HCT116 (cell line): ENCODE results near the gene LMTK3. TPM values are rescaled to one million over a fixed set of nuclear protein-coding genes. Genes with fewer than 3 reads are reported as not detected.

Experiments
- ATAC-seq: fragments of 200-7000 bp; cut with Tn5 transposase; 2 replicates; pipeline ENCODE4 v1.9.1; 2020; ENCODE audit warnings: mild to moderate bottlenecking, moderate library complexity
- BruUV-seq: library from RNA; stranded (reverse); fragments of 400-500 nt; replicated peaks from 2 replicates; lab custom pipeline; 2021; lab: Mats Ljungman, UMichigan
- CTCF ChIA-PET: fragments of 300-600 bp; sonication (Branson Sonifier 250); formaldehyde crosslinking; loops from one replicate; lab custom pipeline; 2021; ENCODE audit warnings: antibody characterized with exemption; lab: Charles Lee
- POLR2A ChIA-PET: fragments of 300-600, 350-600 bp; sonication (Branson Sonifier 250); formaldehyde crosslinking; loops from one replicate; lab custom pipeline; 2021; ENCODE audit warnings: antibody characterized with exemption; lab: Charles Lee
- RAD21 ChIA-PET, 2 experiments: fragments of 300-600 bp; sonication (Branson Sonifier 250); formaldehyde crosslinking; loops; one replicate each; lab custom pipeline; 2023; ENCODE audit warnings: low total read pairs in 2 of 2; ENCODE audit not compliant: uncharacterized antibody in 2 of 2, unreplicated experiment in 2 of 2, low non-redundant PET in 1 of 2; lab: Charles Lee
- DNase-seq: peaks from one replicate; pipeline ENCODE4 v3.0.0-alpha.2; 2010; ENCODE audit warnings: low read depth, low spot score
- H2AFZ ChIP-seq: fragments of 200-600 bp; shearing (Covaris generic), sonication (generic); 2 replicates; pipeline ENCODE4 v1.6.1; 2017; ENCODE audit warnings: low read depth, mixed run types, mixed read lengths, antibody characterized with exemption, low read length; ENCODE audit not compliant: poor library complexity, severe bottlenecking
- H3K27ac ChIP-seq: 2 replicates; pipeline ENCODE4 v1.5.1; 2012; ENCODE audit warnings: low read depth, low read length
- H3K27me3 ChIP-seq: fragments of 200-600 bp; sonication (generic); 2 replicates; pipeline ENCODE4 v1.6.1; 2016; ENCODE audit warnings: mixed run types, low read length, mixed read lengths; ENCODE audit not compliant: insufficient read depth
- H3K36me3 ChIP-seq, 2 experiments: fragments of 200-500 bp in 1 of 2; fragments of 200-600 bp in 1 of 2; sonication (Bioruptor generic) in 1 of 2; sonication (generic) in 1 of 2; 2 replicates each; pipeline versions ENCODE4 v1.5.1 to v1.6.1; 2014 to 2016; ENCODE audit warnings: low read length in 2 of 2, inconsistent platforms in 1 of 2, mixed read lengths in 1 of 2, mixed run types in 1 of 2; ENCODE audit not compliant: insufficient read depth in 2 of 2, control insufficient read depth in 1 of 2
- H3K4me1 ChIP-seq, 2 experiments: fragments of 200-600 bp in 1 of 2; sonication (generic) in 1 of 2; 2 replicates each; pipeline versions ENCODE4 v1.5.1 to v1.6.1; 2012 to 2017; ENCODE audit warnings: low read length in 2 of 2, inconsistent platforms in 1 of 2, mild to moderate bottlenecking in 1 of 2, mixed read lengths in 1 of 2, mixed run types in 1 of 2, moderate library complexity in 1 of 2; ENCODE audit not compliant: insufficient read depth in 2 of 2, control insufficient read depth in 1 of 2
- H3K4me2 ChIP-seq: fragments of 200-600 bp; sonication (generic); 2 replicates; pipeline ENCODE4 v1.6.1; 2017; ENCODE audit warnings: mixed run types, low read length, mixed read lengths
- H3K4me3 ChIP-seq, 2 experiments: fragments of 200-600 bp in 1 of 2; sonication (generic) in 1 of 2; replicated peaks in 1 of 2; 2 replicates each; pipeline ENCODE4 v1.5.1; 2011 to 2016; ENCODE audit warnings: low read length in 2 of 2, control low read depth in 1 of 2, low read depth in 1 of 2, mild to moderate bottlenecking in 1 of 2, mixed read lengths in 1 of 2, mixed run types in 1 of 2
- H3K79me2 ChIP-seq: fragments of 200-600 bp; sonication (generic); 2 replicates; pipeline ENCODE4 v1.6.1; 2017; ENCODE audit warnings: mild to moderate bottlenecking, mixed run types, low read length, moderate library complexity, mixed read lengths; ENCODE audit not compliant: insufficient read depth
- H3K9ac ChIP-seq: fragments of 200-600 bp; sonication (generic); 2 replicates; pipeline ENCODE4 v1.6.1; 2016; ENCODE audit warnings: low read length, mixed read lengths
- H3K9me2 ChIP-seq: fragments of 200-600 bp; sonication (generic), shearing (Covaris generic); 2 replicates; pipeline ENCODE4 v1.6.1; 2017; ENCODE audit warnings: mixed run types, mild to moderate bottlenecking, moderate library complexity; ENCODE audit not compliant: insufficient read depth
- H3K9me3 ChIP-seq, 2 experiments: fragments of 200-500 bp in 1 of 2; fragments of 200-600 bp in 1 of 2; sonication (Bioruptor generic) in 1 of 2; sonication (generic) in 1 of 2; 2 replicates each; pipeline ENCODE4 v1.6.1; 2014 to 2017; ENCODE audit warnings: low read length in 2 of 2, mixed read lengths in 2 of 2, inconsistent platforms in 1 of 2, low read depth in 1 of 2, mild to moderate bottlenecking in 1 of 2, mixed run types in 1 of 2, moderate library complexity in 1 of 2; ENCODE audit not compliant: control insufficient read depth in 1 of 2, insufficient read depth in 1 of 2
- H4K20me1 ChIP-seq: fragments of 200-600 bp; sonication (generic), shearing (Covaris generic); 2 replicates; pipeline ENCODE4 v1.6.1; 2017; ENCODE audit warnings: mixed run types, mild to moderate bottlenecking, moderate library complexity; ENCODE audit not compliant: insufficient read depth
- CBX3 ChIP-seq: IDR thresholded peaks from 2 replicates; pipeline ENCODE4 v1.6.1; 2012; ENCODE audit warnings: low read depth
- CEBPB ChIP-seq: IDR thresholded peaks from 2 replicates; pipeline ENCODE4 v1.6.1; 2012; ENCODE audit warnings: low read depth
- EGR1 ChIP-seq: IDR thresholded peaks from 2 replicates; pipeline ENCODE4 v1.6.1; 2012; ENCODE audit warnings: low read depth
- ELF1 ChIP-seq: IDR thresholded peaks from 2 replicates; pipeline ENCODE4 v1.6.1; 2012; ENCODE audit warnings: low read depth, borderline replicate concordance
- EZH2 ChIP-seq: fragments of 200-600 bp; sonication (generic); IDR thresholded peaks from 2 replicates; pipeline ENCODE4 v1.6.1; 2017; ENCODE audit warnings: antibody characterized with exemption, mixed run types
- EZH2phosphoT487 ChIP-seq: fragments of 200-600 bp; IDR thresholded peaks from 2 replicates; pipeline ENCODE4 v1.6.1; 2018; ENCODE audit warnings: antibody characterized with exemption, borderline replicate concordance
- FOSL1 ChIP-seq: IDR thresholded peaks from 2 replicates; pipeline ENCODE4 v1.6.1; 2012; ENCODE audit warnings: low read depth
- JUND ChIP-seq: IDR thresholded peaks from 2 replicates; pipeline ENCODE4 v1.6.1; 2012
- POLR2A ChIP-seq: IDR thresholded peaks from 2 replicates; pipeline ENCODE4 v1.7.0; 2011; ENCODE audit warnings: borderline replicate concordance; ENCODE audit not compliant: insufficient read depth, insufficient read length; ENCODE audit errors: extremely low read depth
- POLR2AphosphoS5 ChIP-seq: IDR thresholded peaks from 2 replicates; pipeline ENCODE4 v1.6.1; 2011; ENCODE audit warnings: mild to moderate bottlenecking, low read depth, low read length, moderate library complexity
- RAD21 ChIP-seq: IDR thresholded peaks from 2 replicates; pipeline ENCODE4 v1.6.1; 2012; ENCODE audit warnings: low read depth, mild to moderate bottlenecking
- SIN3A ChIP-seq: IDR thresholded peaks from 2 replicates; pipeline ENCODE4 v1.6.1; 2012; ENCODE audit warnings: low read depth
- SP1 ChIP-seq: IDR thresholded peaks from 2 replicates; pipeline ENCODE4 v1.6.1; 2012; ENCODE audit warnings: low read depth
- SRF ChIP-seq: IDR thresholded peaks from 2 replicates; pipeline ENCODE4 v1.6.1; 2012; ENCODE audit warnings: low read depth
- TCF7L2 ChIP-seq: IDR thresholded peaks from 2 replicates; pipeline ENCODE4 v1.7.0; 2011; ENCODE audit warnings: borderline replicate concordance, inconsistent platforms; ENCODE audit not compliant: insufficient read depth, insufficient read length; ENCODE audit errors: extremely low read depth
- YY1 ChIP-seq: IDR thresholded peaks from 2 replicates; pipeline ENCODE4 v1.6.1; 2011; ENCODE audit warnings: low read length, low read depth, moderate library complexity, mild to moderate bottlenecking; ENCODE audit not compliant: insufficient replicate concordance; ENCODE audit errors: extremely low read depth
- ZFX ChIP-seq: fragments of 450-650 bp; IDR thresholded peaks from 2 replicates; pipeline ENCODE4 v1.6.1; 2017
- ZNF274 ChIP-seq: fragments of 200-500 bp; sonication (Bioruptor generic); IDR thresholded peaks from 2 replicates; pipeline ENCODE4 v1.6.1; 2014; ENCODE audit warnings: mild to moderate bottlenecking, low read depth, low read length, inconsistent platforms
- intact Hi-C: fragments of 100-400 bp; cut with micrococcal nuclease; formaldehyde crosslinking; loops from 2 replicates; pipeline ENCODE4 v1.10.0; 2022
- total RNA-seq: library from RNA; stranded (reverse); gene quantifications from one replicate; pipeline ENCODE4 v1.2.1, GENCODE V29; 2021; ENCODE audit not compliant: unreplicated experiment
- TF ChIP-seq, protein P1 (sequence below): IDR thresholded peaks from 2 replicates; pipeline ENCODE4 v1.6.1; 2012
- TF ChIP-seq, protein P2 (sequence below): IDR thresholded peaks from 2 replicates; pipeline ENCODE4 v1.6.1; 2012
- TF ChIP-seq, protein P3 (sequence below): IDR thresholded peaks from 2 replicates; pipeline ENCODE4 v1.6.1; 2011; ENCODE audit warnings: mild to moderate bottlenecking, low read length, moderate library complexity; ENCODE audit not compliant: insufficient replicate concordance; ENCODE audit errors: extremely low read depth
- TF ChIP-seq, protein P4 (sequence below): IDR thresholded peaks from 2 replicates; pipeline ENCODE4 v1.6.1; 2012; ENCODE audit warnings: low read depth

Gene LMTK3
- total RNA-seq, 1 experiment from 2014 or later = 19.9 TPM

DNA sequence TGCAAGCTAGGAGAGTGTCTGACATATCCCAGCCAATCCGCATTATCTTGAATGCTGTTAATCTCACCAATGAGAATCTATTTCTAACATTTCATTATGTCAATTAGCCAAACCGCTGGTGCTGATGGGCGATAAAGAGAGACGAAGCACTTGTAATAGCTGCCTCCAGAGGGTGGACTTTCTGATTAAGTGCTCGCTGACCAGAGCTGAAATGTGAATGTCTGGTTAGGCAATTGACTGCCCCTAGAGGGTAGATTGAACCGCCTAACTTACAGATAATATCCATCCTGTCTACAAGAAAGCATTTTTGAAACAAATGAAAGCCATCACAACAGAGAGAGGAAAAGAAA is 66.4 kb downstream of the LMTK3 start:
- no peaks in the 10 kb centered on the region for H3K9me3 ChIP-seq
- ATAC-seq = peak; percentile 72
- peak overlapping the region; percentile 73 to 99 for H3K4me3 ChIP-seq
- peaks cover 8 to 20% of the 10 kb centered on the region in 2 experiments for H3K4me1 ChIP-seq
- peak overlapping the region; percentile 98 for H3K9ac ChIP-seq
- intact Hi-C loops = no loop called here
- H3K4me2 ChIP-seq = peak overlapping the region; percentile 83
- RAD21 ChIA-PET = interaction anchor here in 1 of 2 experiments (1.2 kb wide), 1 partner anchor 139 kb away, joined by 4 read pairs; no protein-coding TSS in a partner anchor
- H4K20me1 ChIP-seq = no peaks in the 10 kb centered on the region; the same call in 1 of the 2 replicates
- H3K79me2 ChIP-seq = peaks cover 43% of the 10 kb centered on the region
- BruUV-seq = TSS peak; percentile 88
- CTCF ChIA-PET = interaction anchor here (0.7 to 1.9 kb wide), 5 partner anchors 8 to 164 kb away, joined by 3 to 8 read pairs (median 5); no protein-coding TSS in a partner anchor
- POLR2A ChIA-PET = interaction anchor here (1.7 kb wide), 1 partner anchor 13 kb away, joined by 5 read pairs; no protein-coding TSS in a partner anchor
- DNase-seq = peak; percentile 77
- no peaks in the 10 kb centered on the region for H3K9me2 ChIP-seq
- no peaks in the 10 kb centered on the region for H3K27me3 ChIP-seq
- peaks cover 18 to 30% of the 10 kb centered on the region in 2 experiments for H3K36me3 ChIP-seq
- peak overlapping the region; percentile 85 for H3K27ac ChIP-seq
- H2AFZ ChIP-seq = no peak overlapping the region
- no peak; the same call in 1 of the 2 replicates for TF ChIP-seq SP1
- no peak for TF ChIP-seq YY1
- TF ChIP-seq POLR2A = no peak
- no peak for TF ChIP-seq EZH2
- TF ChIP-seq CEBPB = no peak; the same call in 1 of the 2 replicates
- no peak for TF ChIP-seq FOSL1
- peak; percentile 18; the same call in 1 of the 2 replicates for TF ChIP-seq SRF
- TF ChIP-seq TCF7L2 = no peak
- TF ChIP-seq ELF1 = no peak
- peak; percentile 37; the same call in 1 of the 2 replicates for TF ChIP-seq EGR1
- TF ChIP-seq, protein P1, sequence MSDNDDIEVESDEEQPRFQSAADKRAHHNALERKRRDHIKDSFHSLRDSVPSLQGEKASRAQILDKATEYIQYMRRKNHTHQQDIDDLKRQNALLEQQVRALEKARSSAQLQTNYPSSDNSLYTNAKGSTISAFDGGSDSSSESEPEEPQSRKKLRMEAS = no peak
- no peak; the same call in 1 of the 2 replicates for TF ChIP-seq CBX3
- TF ChIP-seq, protein P2, sequence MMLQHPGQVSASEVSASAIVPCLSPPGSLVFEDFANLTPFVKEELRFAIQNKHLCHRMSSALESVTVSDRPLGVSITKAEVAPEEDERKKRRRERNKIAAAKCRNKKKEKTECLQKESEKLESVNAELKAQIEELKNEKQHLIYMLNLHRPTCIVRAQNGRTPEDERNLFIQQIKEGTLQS = no peak
- no peak for TF ChIP-seq ZNF274
- TF ChIP-seq POLR2AphosphoS5 = no peak
- no peak for TF ChIP-seq ZFX
- no peak for TF ChIP-seq JUND
- TF ChIP-seq, protein P3, sequence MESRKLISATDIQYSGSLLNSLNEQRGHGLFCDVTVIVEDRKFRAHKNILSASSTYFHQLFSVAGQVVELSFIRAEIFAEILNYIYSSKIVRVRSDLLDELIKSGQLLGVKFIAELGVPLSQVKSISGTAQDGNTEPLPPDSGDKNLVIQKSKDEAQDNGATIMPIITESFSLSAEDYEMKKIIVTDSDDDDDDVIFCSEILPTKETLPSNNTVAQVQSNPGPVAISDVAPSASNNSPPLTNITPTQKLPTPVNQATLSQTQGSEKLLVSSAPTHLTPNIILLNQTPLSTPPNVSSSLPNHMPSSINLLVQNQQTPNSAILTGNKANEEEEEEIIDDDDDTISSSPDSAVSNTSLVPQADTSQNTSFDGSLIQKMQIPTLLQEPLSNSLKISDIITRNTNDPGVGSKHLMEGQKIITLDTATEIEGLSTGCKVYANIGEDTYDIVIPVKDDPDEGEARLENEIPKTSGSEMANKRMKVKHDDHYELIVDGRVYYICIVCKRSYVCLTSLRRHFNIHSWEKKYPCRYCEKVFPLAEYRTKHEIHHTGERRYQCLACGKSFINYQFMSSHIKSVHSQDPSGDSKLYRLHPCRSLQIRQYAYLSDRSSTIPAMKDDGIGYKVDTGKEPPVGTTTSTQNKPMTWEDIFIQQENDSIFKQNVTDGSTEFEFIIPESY = no peak
- peak; percentile 56 for TF ChIP-seq RAD21
- TF ChIP-seq, protein P4, sequence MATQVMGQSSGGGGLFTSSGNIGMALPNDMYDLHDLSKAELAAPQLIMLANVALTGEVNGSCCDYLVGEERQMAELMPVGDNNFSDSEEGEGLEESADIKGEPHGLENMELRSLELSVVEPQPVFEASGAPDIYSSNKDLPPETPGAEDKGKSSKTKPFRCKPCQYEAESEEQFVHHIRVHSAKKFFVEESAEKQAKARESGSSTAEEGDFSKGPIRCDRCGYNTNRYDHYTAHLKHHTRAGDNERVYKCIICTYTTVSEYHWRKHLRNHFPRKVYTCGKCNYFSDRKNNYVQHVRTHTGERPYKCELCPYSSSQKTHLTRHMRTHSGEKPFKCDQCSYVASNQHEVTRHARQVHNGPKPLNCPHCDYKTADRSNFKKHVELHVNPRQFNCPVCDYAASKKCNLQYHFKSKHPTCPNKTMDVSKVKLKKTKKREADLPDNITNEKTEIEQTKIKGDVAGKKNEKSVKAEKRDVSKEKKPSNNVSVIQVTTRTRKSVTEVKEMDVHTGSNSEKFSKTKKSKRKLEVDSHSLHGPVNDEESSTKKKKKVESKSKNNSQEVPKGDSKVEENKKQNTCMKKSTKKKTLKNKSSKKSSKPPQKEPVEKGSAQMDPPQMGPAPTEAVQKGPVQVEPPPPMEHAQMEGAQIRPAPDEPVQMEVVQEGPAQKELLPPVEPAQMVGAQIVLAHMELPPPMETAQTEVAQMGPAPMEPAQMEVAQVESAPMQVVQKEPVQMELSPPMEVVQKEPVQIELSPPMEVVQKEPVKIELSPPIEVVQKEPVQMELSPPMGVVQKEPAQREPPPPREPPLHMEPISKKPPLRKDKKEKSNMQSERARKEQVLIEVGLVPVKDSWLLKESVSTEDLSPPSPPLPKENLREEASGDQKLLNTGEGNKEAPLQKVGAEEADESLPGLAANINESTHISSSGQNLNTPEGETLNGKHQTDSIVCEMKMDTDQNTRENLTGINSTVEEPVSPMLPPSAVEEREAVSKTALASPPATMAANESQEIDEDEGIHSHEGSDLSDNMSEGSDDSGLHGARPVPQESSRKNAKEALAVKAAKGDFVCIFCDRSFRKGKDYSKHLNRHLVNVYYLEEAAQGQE = no peak
- TF ChIP-seq SIN3A = 0 out of 2 replicates have a peak, but pooled peaks have one; percentile 4
- TF ChIP-seq EZH2phosphoT487 = no peak
